DOHH2 (cell line): Measurements from ENCODE around the gene XCL2.

Experiments
- H3F3A ChIP-seq: fragments of 200-600 bp; sonication (generic), shearing (Covaris generic); 2 replicates; pipeline ENCODE4 v1.6.0; 2016; ENCODE audit warnings: antibody characterized with exemption, mild to moderate bottlenecking; ENCODE audit not compliant: control insufficient read depth, insufficient read depth
- H3K27ac ChIP-seq: fragments of 200-600 bp; sonication (generic); 2 replicates; pipeline ENCODE4 v1.5.1; 2014; ENCODE audit warnings: low read depth, mild to moderate bottlenecking, low read length, moderate library complexity
- H3K27me3 ChIP-seq: fragments of 200-600 bp; sonication (generic); 2 replicates; pipeline ENCODE4 v1.6.1; 2014; ENCODE audit warnings: mild to moderate bottlenecking, low read length, mixed read lengths; ENCODE audit not compliant: control insufficient read depth
- H3K36me3 ChIP-seq: fragments of 200-600 bp; sonication (generic); 2 replicates; pipeline ENCODE4 v1.6.1; 2014; ENCODE audit warnings: mild to moderate bottlenecking, low read length, moderate library complexity, mixed read lengths; ENCODE audit not compliant: control insufficient read depth
- H3K4me1 ChIP-seq: fragments of 200-600 bp; sonication (generic); 2 replicates; pipeline ENCODE4 v1.6.1; 2014; ENCODE audit warnings: mild to moderate bottlenecking, low read length, mixed read lengths; ENCODE audit not compliant: control insufficient read depth
- H3K4me2 ChIP-seq: fragments of 200-600 bp; sonication (generic); 2 replicates; pipeline ENCODE4 v1.6.0; 2014; ENCODE audit warnings: mild to moderate bottlenecking, low read length, moderate library complexity
- H3K4me3 ChIP-seq: fragments of 200-600 bp; sonication (generic); 2 replicates; pipeline ENCODE4 v1.5.1; 2014; ENCODE audit warnings: mild to moderate bottlenecking, low read length, mixed read lengths
- H3K79me2 ChIP-seq: fragments of 200-600 bp; sonication (generic); 2 replicates; pipeline ENCODE4 v1.6.1; 2014; ENCODE audit warnings: mild to moderate bottlenecking, low read length, mixed read lengths; ENCODE audit not compliant: control insufficient read depth
- H3K9me2 ChIP-seq: fragments of 200-600 bp; sonication (generic); replicated peaks from 2 replicates; pipeline ENCODE4 v1.6.1; 2014; ENCODE audit warnings: mild to moderate bottlenecking, low read length, mixed read lengths; ENCODE audit not compliant: control insufficient read depth
- H3K9me3 ChIP-seq: fragments of 200-600 bp; sonication (generic); 2 replicates; pipeline ENCODE4 v1.6.1; 2014; ENCODE audit warnings: antibody characterized with exemption, low read length, mixed read lengths; ENCODE audit not compliant: control insufficient read depth, insufficient read depth
- H4K20me1 ChIP-seq: fragments of 200-600 bp; sonication (generic); 2 replicates; pipeline ENCODE4 v1.6.0; 2014; ENCODE audit warnings: low read depth, mild to moderate bottlenecking, antibody characterized with exemption, low read length, moderate library complexity; ENCODE audit not compliant: control insufficient read depth, insufficient read depth
- EZH2phosphoT487 ChIP-seq: fragments of 200-600 bp; sonication (generic); IDR thresholded peaks from 2 replicates; pipeline ENCODE4 v1.6.1; 2017; ENCODE audit warnings: borderline replicate concordance, mild to moderate bottlenecking, antibody characterized with exemption, low read length, moderate library complexity, mixed read lengths
- TF ChIP-seq, protein P1 (sequence below): fragments of 200-600 bp; sonication (generic); IDR thresholded peaks from one replicate; pipeline ENCODE4 v1.5.1; 2014; ENCODE audit warnings: antibody characterized with exemption, mild to moderate bottlenecking, low read depth, low read length; ENCODE audit not compliant: poor library complexity, severe bottlenecking

The XCL2 gene

DNA sequence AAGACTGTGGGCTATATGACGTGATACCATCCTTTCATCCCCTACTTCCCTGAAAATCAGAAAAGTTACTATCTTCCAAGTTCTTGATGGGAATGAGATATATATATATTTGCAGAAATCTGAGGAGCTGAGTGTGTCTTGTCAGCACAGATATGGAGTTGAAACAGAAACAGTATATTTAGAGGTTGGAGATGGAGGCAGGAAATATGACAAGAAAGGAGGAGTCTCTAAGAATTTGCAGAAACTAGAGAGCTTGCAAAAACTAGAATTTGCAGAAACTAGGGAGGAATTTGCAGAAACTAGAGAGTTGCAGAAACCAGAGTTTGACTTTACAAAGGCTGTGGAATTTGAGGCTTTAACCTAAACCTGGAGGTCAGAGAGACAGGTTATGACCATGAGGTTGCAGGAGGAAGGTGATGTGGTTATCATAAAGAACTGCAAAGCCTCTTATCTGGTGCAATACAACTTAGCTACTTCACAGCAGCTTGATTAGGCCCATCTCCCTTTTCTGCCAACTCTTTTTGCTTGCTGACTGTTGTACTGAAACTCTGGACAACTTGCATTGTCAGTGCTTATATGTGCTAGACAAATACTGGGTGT, 22.3 kb downstream of the XCL2 start:
- Histone ChIP-seq H3F3A (no peaks in the 10 kb centered on the region), H3K27ac (no peak overlapping the region), H3K4me1 (no peaks in the 10 kb centered on the region), H3K36me3 (no peaks in the 10 kb centered on the region), H3K79me2 (no peaks in the 10 kb centered on the region), H3K9me3 (no peaks in the 10 kb centered on the region), H3K9me2 (no peaks in the 10 kb centered on the region), H3K4me2 (no peak overlapping the region), H3K4me3 (no peak overlapping the region), H4K20me1 (no peaks in the 10 kb centered on the region), H3K27me3 (no peaks in the 10 kb centered on the region)
- no peak for TF ChIP-seq EZH2phosphoT487
- TF ChIP-seq, protein P1, sequence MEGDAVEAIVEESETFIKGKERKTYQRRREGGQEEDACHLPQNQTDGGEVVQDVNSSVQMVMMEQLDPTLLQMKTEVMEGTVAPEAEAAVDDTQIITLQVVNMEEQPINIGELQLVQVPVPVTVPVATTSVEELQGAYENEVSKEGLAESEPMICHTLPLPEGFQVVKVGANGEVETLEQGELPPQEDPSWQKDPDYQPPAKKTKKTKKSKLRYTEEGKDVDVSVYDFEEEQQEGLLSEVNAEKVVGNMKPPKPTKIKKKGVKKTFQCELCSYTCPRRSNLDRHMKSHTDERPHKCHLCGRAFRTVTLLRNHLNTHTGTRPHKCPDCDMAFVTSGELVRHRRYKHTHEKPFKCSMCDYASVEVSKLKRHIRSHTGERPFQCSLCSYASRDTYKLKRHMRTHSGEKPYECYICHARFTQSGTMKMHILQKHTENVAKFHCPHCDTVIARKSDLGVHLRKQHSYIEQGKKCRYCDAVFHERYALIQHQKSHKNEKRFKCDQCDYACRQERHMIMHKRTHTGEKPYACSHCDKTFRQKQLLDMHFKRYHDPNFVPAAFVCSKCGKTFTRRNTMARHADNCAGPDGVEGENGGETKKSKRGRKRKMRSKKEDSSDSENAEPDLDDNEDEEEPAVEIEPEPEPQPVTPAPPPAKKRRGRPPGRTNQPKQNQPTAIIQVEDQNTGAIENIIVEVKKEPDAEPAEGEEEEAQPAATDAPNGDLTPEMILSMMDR: no peak

GRCh38 chr1:168520832-168521231, 23.0 kb downstream of the XCL2 start:
- H3F3A ChIP-seq: no peaks in the 10 kb centered on the region
- no peaks in the 10 kb centered on the region for H3K27me3 ChIP-seq
- TF ChIP-seq, protein P1: no peak
- no peak for TF ChIP-seq EZH2phosphoT487
- no peak overlapping the region for H3K4me2 ChIP-seq
- H3K4me1 ChIP-seq: no peaks in the 10 kb centered on the region
- H3K27ac ChIP-seq: no peak overlapping the region
- H4K20me1 ChIP-seq: no peaks in the 10 kb centered on the region
- H3K9me3 ChIP-seq: no peaks in the 10 kb centered on the region
- H3K79me2 ChIP-seq: no peaks in the 10 kb centered on the region
- no peaks in the 10 kb centered on the region for H3K36me3 ChIP-seq
- no peaks in the 10 kb centered on the region for H3K9me2 ChIP-seq
- H3K4me3 ChIP-seq: no peak overlapping the region

- Histone ChIP-seq H3K4me1 (no peaks in the 10 kb centered on the region), H3K27me3 (no peaks in the 10 kb centered on the region), H4K20me1 (no peaks in the 10 kb centered on the region), H3K4me3 (no peak overlapping the region), H3K36me3 (no peaks in the 10 kb centered on the region), H3K4me2 (no peak overlapping the region), H3K27ac (no peak overlapping the region), H3F3A (no peaks in the 10 kb centered on the region), H3K9me3 (no peaks in the 10 kb centered on the region), H3K9me2 (no peaks in the 10 kb centered on the region), H3K79me2 (no peaks in the 10 kb centered on the region)
- TF ChIP-seq, protein P1: no peak
- TF ChIP-seq EZH2phosphoT487: no peak
These were observed 23.6 kb downstream of the XCL2 start for GRCh38 chr1:168520052-168520751.
